Measurements from ENCODE around the gene UGT1A3.
"Not testable (repeated sequence)": the region's sequence is repeated elsewhere in the genome, so short reads cannot be mapped to it uniquely, and the experiment has no call there.

Gene UGT1A3

GRCh38 chr2:233708942-233709341, 19.9 kb upstream of the UGT1A3 start:
- DNase-seq: no peak

- peak; percentile 10 for DNase-seq
Observed at GRCh38 chr2:233711312-233712008, 17.4 kb upstream of the UGT1A3 start.

GRCh38 chr2:233712611-233713261, 16.1 kb upstream of the UGT1A3 start, which contains the start of gene UGT1A5:
TSS of gene UGT1A5 (plus strand) at chr2:233712907. CDS start at chr2:233712992, 85 bp downstream.
- no peak for DNase-seq

- no peak for DNase-seq
Observed at GRCh38 chr2:233713262-233713615, 15.6 kb upstream of the UGT1A3 start.

- DNase-seq: no peak
Observed at GRCh38 chr2:233714121-233714520, 14.7 kb upstream of the UGT1A3 start.

- DNase-seq: no peak
Observed at GRCh38 chr2:233718552-233718951, 10.3 kb upstream of the UGT1A3 start, which contains the start of gene UGT1A4. TSS of gene UGT1A4 (plus strand) at chr2:233718736. CDS start at chr2:233718821, 85 bp downstream.

GRCh38 chr2:233736868-233737653, 8.2 kb downstream of the UGT1A3 start:
- DNase-seq: not testable (repeated sequence)

- no peak for DNase-seq
Observed at GRCh38 chr2:233740870-233741269, 12.0 kb downstream of the UGT1A3 start.

- DNase-seq: no peak
Observed at GRCh38 chr2:233743464-233744259, 14.8 kb downstream of the UGT1A3 start.

- no peak for DNase-seq
Observed at GRCh38 chr2:233745073-233745755, 16.4 kb downstream of the UGT1A3 start.

- not testable (repeated sequence) for DNase-seq
Observed at GRCh38 chr2:233745838-233746237, 17.0 kb downstream of the UGT1A3 start.

GRCh38 chr2:233746475-233747282, 17.8 kb downstream of the UGT1A3 start:
- DNase-seq: no peak

- DNase-seq: no peak
Observed at GRCh38 chr2:233747283-233747544, 18.4 kb downstream of the UGT1A3 start.

GRCh38 chr2:233750689-233751088, 21.8 kb downstream of the UGT1A3 start:
- not testable (repeated sequence) for DNase-seq

- DNase-seq: not testable (repeated sequence)
Observed at GRCh38 chr2:233751212-233752009, 22.6 kb downstream of the UGT1A3 start.

- DNase-seq: no peak
Observed at GRCh38 chr2:233754872-233755611, 26.2 kb downstream of the UGT1A3 start.

- DNase-seq: no peak
Observed at GRCh38 chr2:233756429-233757081, 27.7 kb downstream of the UGT1A3 start.

GRCh38 chr2:233758141-233758540, 29.3 kb downstream of the UGT1A3 start:
- DNase-seq: no peak

GRCh38 chr2:233758849-233759248, 30.0 kb downstream of the UGT1A3 start:
- DNase-seq: no peak

Data from NCI-H187 treated with DMSO at 0.1 percent for 48 hours (cell line).